Esophagus squamous epithelium (tissue), 4 donors: ENCODE data around the gene UTS2.

Source experiments
- POLR2A ChIP-seq, 4 donors: fragments of 450-650 bp; IDR thresholded peaks; one replicate each; pipeline ENCODE4 v1.6.1; 2017; ENCODE audit warnings: antibody characterized with exemption in 4 of 4, mild to moderate bottlenecking in 4 of 4, moderate library complexity in 3 of 4
- TF ChIP-seq, protein P1 (sequence below), 6 experiments: fragments of 450-650 bp in 4 of 6; fragments of 200-600 bp in 2 of 6; sonication (generic) in 2 of 6; IDR thresholded peaks; one replicate each; pipeline ENCODE4 v1.5.1; 2016 to 2019; ENCODE audit warnings: antibody characterized with exemption in 6 of 6, mild to moderate bottlenecking in 4 of 6, moderate library complexity in 4 of 6

DNA sequence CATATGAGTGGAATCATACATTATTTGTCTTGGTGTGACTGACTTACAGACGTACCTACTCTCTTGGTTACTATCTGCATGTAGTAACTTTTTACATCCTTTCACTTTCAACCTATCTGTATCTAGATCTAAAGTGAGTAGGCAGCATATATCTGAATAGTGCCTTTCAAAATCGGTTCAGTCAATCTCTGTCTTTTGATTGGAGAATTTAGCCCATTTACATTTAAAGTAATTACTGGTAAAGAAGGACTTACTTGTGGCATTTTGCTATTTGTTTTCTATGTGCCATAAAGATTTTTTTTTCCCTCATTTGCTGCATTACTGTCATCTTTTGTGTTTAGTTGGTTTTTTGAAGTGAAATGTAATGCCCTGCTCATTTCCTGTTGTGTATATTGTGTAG lies 14.2 kb downstream of the UTS2 start:
- TF ChIP-seq POLR2A (IDR thresholded peaks at IDR 0.05) = no peak
- TF ChIP-seq, protein P1, sequence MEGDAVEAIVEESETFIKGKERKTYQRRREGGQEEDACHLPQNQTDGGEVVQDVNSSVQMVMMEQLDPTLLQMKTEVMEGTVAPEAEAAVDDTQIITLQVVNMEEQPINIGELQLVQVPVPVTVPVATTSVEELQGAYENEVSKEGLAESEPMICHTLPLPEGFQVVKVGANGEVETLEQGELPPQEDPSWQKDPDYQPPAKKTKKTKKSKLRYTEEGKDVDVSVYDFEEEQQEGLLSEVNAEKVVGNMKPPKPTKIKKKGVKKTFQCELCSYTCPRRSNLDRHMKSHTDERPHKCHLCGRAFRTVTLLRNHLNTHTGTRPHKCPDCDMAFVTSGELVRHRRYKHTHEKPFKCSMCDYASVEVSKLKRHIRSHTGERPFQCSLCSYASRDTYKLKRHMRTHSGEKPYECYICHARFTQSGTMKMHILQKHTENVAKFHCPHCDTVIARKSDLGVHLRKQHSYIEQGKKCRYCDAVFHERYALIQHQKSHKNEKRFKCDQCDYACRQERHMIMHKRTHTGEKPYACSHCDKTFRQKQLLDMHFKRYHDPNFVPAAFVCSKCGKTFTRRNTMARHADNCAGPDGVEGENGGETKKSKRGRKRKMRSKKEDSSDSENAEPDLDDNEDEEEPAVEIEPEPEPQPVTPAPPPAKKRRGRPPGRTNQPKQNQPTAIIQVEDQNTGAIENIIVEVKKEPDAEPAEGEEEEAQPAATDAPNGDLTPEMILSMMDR (IDR thresholded peaks at IDR 0.05) = no peak
